ENCODE data around the gene LRPPRC. TPM values are rescaled to one million over a fixed set of nuclear protein-coding genes. Genes with fewer than 3 reads are reported as not detected.

Gene LRPPRC
- total and polyA plus RNA-seq, 2 experiments from 2014 or later, result 27.7 to 38.0 TPM

DNA sequence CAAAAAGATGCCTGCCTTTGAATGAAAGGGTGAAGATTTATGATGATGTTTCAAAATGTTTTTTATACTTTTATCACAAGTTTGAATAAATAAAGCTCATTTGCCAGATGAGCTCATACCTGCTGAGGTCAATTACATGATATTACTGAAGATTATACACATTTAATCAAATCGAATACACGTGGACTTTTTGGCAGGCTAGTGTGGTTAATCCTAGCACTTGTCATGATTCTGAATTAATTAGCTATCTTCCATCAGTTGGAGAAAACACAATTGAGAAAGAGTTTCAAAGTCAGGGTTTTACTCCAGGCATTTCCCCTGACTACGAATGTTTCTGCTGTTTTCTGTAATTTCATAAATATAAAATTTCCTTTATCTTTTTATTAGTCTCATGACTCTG is 54.4 kb downstream of the LRPPRC start:
- no peaks in the 10 kb centered on the region for H3K9me2 ChIP-seq (ENCODE audit: insufficient read depth)
- no peaks in the 10 kb centered on the region for H3K9me3 ChIP-seq (ENCODE audit: low read depth)
- H3K36me3 ChIP-seq (ENCODE audit: low read depth), result peaks cover 32% of the 10 kb centered on the region
- in situ Hi-C loops (cut with MboI), result no loop called here
- no peak overlapping the region for H3K4me2 ChIP-seq (ENCODE audit: unreplicated experiment)
- no peaks in the 10 kb centered on the region for H3K4me1 ChIP-seq (ENCODE audit: insufficient read depth)
- no peaks in the 10 kb centered on the region for H4K20me1 ChIP-seq (ENCODE audit: insufficient read depth)
- no peaks in the 10 kb centered on the region for H3F3A ChIP-seq (ENCODE audit: insufficient read depth)
- H3K9ac ChIP-seq, result no peak overlapping the region
- WGBS, 2 experiments (ENCODE audit: low coverage in 1 of 2, low lambda C conversion rate in 2 of 2, missing lambda C conversion rate in 2 of 2), result 50 to 61% methylated on average over 3 of the region's 3 CpGs
- TF ChIP-seq EZH2 (IDR thresholded peaks at IDR 0.05; ENCODE audit: insufficient read depth, poor library complexity, severe bottlenecking) (no peak), EZH2phosphoT487 (IDR thresholded peaks at IDR 0.05; ENCODE audit: insufficient read depth, low read depth) (no peak)
- H3K79me2 ChIP-seq (ENCODE audit: insufficient read depth), result peaks cover 5% of the 10 kb centered on the region; the same call in 1 of the 2 replicates
- DNase-seq, result no peak
- no peak overlapping the region for H2AFZ ChIP-seq
- no peak overlapping the region for H3K4me3 ChIP-seq
- no peak overlapping the region for H3K27ac ChIP-seq
- H3K27me3 ChIP-seq (replicated peaks; ENCODE audit: insufficient read depth), result no peaks in the 10 kb centered on the region

DNA sequence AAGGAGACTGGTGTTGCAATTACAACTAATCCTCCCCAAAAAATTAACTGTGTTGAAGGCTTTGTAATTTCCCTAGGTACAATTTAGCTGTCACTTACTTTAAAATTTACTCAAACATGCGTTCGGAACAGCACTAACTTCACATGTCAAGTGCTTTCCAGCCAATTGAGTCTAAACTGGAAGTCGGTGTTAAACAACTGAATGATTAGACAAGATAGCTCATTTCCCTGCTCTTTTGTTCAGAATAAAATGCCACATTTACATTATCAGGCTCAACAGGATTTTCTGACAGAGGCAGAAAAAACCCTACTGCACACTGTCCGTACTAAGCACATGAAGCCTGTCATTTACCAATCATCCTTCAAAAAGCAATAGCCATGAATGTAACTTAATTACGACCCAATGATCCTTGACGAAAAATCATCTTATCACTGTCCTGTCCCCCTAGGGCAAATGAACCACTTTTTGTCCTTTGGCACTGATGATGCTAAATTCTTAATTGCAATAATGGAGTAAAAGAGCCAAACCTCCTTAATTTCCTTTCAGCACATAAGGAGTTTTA is 56.0 kb downstream of the LRPPRC start:
- Histone ChIP-seq H3K4me3 (no peak overlapping the region), H3K79me2 (ENCODE audit: insufficient read depth) (peaks cover 5% of the 10 kb centered on the region; the same call in 1 of the 2 replicates), H3F3A (ENCODE audit: insufficient read depth) (no peaks in the 10 kb centered on the region), H4K20me1 (ENCODE audit: insufficient read depth) (no peaks in the 10 kb centered on the region), H3K36me3 (ENCODE audit: low read depth) (peaks cover 17% of the 10 kb centered on the region; the same call in 1 of the 2 replicates), H3K9ac (no peak overlapping the region), H3K9me2 (ENCODE audit: insufficient read depth) (no peaks in the 10 kb centered on the region), H3K27me3 (replicated peaks; ENCODE audit: insufficient read depth) (no peaks in the 10 kb centered on the region), H2AFZ (no peak overlapping the region), H3K9me3 (ENCODE audit: low read depth) (no peaks in the 10 kb centered on the region), H3K4me1 (ENCODE audit: insufficient read depth) (no peaks in the 10 kb centered on the region), H3K27ac (no peak overlapping the region), H3K4me2 (ENCODE audit: unreplicated experiment) (no peak overlapping the region)
- TF ChIP-seq EZH2 (IDR thresholded peaks at IDR 0.05; ENCODE audit: insufficient read depth, poor library complexity, severe bottlenecking) (no peak), EZH2phosphoT487 (IDR thresholded peaks at IDR 0.05; ENCODE audit: insufficient read depth, low read depth) (no peak)
- WGBS, 2 experiments (ENCODE audit: low coverage in 1 of 2, low lambda C conversion rate in 2 of 2, missing lambda C conversion rate in 2 of 2), result 86 to 88% methylated on average over 6 of the region's 6 CpGs
- in situ Hi-C loops (cut with MboI), result no loop called here
- no peak for DNase-seq

DNA sequence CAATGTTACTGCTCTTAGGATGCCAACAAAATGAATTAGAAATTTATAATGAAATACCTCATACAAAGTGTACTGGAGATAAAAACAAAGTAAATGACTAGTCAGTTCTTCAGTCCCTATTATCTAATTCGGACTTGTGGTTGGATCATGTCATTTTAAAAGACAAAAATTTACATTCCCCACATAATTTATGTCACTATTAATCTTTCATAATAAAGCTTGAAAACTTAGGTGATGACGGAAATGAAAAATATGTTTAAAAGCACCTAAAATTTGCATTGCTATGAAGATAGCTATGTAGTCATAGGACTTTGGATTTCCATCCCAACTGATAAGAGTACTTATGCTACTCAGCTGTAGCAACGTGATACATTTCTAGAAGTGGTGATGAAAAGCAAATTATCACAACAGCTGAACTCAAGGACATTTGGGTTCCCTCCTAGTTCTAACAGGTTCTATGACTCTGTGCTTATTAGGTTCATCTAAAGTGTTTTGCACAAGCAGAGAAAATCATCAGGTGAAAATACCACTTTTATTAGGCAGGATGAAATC is 58.4 kb downstream of the LRPPRC start:
- no peaks in the 10 kb centered on the region for H3K9me3 ChIP-seq (ENCODE audit: low read depth)
- DNase-seq, result no peak
- TF ChIP-seq EZH2 (IDR thresholded peaks at IDR 0.05; ENCODE audit: insufficient read depth, poor library complexity, severe bottlenecking), result no peak
- TF ChIP-seq EZH2phosphoT487 (IDR thresholded peaks at IDR 0.05; ENCODE audit: insufficient read depth, low read depth), result no peak
- H4K20me1 ChIP-seq (ENCODE audit: insufficient read depth), result no peaks in the 10 kb centered on the region
- H3K4me1 ChIP-seq (ENCODE audit: insufficient read depth), result no peaks in the 10 kb centered on the region
- H3K9ac ChIP-seq, result no peak overlapping the region
- no peak overlapping the region for H3K4me3 ChIP-seq
- no peaks in the 10 kb centered on the region for H3K27me3 ChIP-seq (replicated peaks; ENCODE audit: insufficient read depth)
- in situ Hi-C loops (cut with MboI), result no loop called here
- peaks cover 18% of the 10 kb centered on the region; the same call in 1 of the 2 replicates for H3K36me3 ChIP-seq (ENCODE audit: low read depth)
- H3K27ac ChIP-seq, result no peak overlapping the region
- H3K9me2 ChIP-seq (ENCODE audit: insufficient read depth), result no peaks in the 10 kb centered on the region
- H3K4me2 ChIP-seq (ENCODE audit: unreplicated experiment), result no peak overlapping the region
- 92 to 96% methylated on average over 3 of the region's 3 CpGs for WGBS, 2 experiments (ENCODE audit: low coverage in 1 of 2, low lambda C conversion rate in 2 of 2, missing lambda C conversion rate in 2 of 2)
- H2AFZ ChIP-seq, result no peak overlapping the region
- H3F3A ChIP-seq (ENCODE audit: insufficient read depth), result no peaks in the 10 kb centered on the region
- H3K79me2 ChIP-seq (ENCODE audit: insufficient read depth), result peaks cover 5% of the 10 kb centered on the region; the same call in 1 of the 2 replicates

DNA sequence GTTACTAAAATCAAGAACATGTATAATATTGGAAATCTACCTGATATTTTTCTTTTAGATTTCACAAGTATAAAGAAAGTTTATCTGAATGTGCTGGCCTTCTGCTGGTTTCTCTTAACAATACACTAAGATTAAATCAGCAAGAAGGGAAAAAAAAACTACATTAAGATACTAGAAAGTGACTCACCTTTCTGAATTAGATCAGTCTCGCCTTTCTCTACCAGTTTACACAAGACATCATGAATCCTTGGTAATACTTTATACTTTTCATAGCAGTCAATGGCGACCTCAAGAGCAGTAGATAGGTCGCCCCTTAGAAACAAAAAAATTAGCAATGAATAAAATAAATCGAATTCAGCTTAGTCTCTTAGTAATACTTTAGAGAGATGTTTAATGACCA is 61.2 kb downstream of the LRPPRC start:
- peaks cover 5% of the 10 kb centered on the region; the same call in 1 of the 2 replicates for H3K79me2 ChIP-seq (ENCODE audit: insufficient read depth)
- TF ChIP-seq EZH2 (IDR thresholded peaks at IDR 0.05; ENCODE audit: insufficient read depth, poor library complexity, severe bottlenecking), result no peak
- no peak for TF ChIP-seq EZH2phosphoT487 (IDR thresholded peaks at IDR 0.05; ENCODE audit: insufficient read depth, low read depth)
- H4K20me1 ChIP-seq (ENCODE audit: insufficient read depth), result no peaks in the 10 kb centered on the region
- in situ Hi-C loops (cut with MboI), result no loop called here
- no peak overlapping the region for H3K4me3 ChIP-seq
- no peak overlapping the region for H3K4me2 ChIP-seq (ENCODE audit: unreplicated experiment)
- no peaks in the 10 kb centered on the region for H3K9me3 ChIP-seq (ENCODE audit: low read depth)
- 95% methylated on average over 4 of the region's 4 CpGs for WGBS, 2 experiments (ENCODE audit: low coverage in 1 of 2, low lambda C conversion rate in 2 of 2, missing lambda C conversion rate in 2 of 2)
- H3K4me1 ChIP-seq (ENCODE audit: insufficient read depth), result no peaks in the 10 kb centered on the region
- no peaks in the 10 kb centered on the region for H3K9me2 ChIP-seq (ENCODE audit: insufficient read depth)
- peak; percentile 23 for DNase-seq
- H2AFZ ChIP-seq, result no peak overlapping the region
- no peak overlapping the region for H3K27ac ChIP-seq
- H3K9ac ChIP-seq, result no peak overlapping the region
- H3K27me3 ChIP-seq (replicated peaks; ENCODE audit: insufficient read depth), result no peaks in the 10 kb centered on the region
- H3F3A ChIP-seq (ENCODE audit: insufficient read depth), result no peaks in the 10 kb centered on the region
- H3K36me3 ChIP-seq (ENCODE audit: low read depth), result peaks cover 34% of the 10 kb centered on the region; the same call in 1 of the 2 replicates
